Smooth muscle cell of the brain vasculature (primary cell): Measurements from ENCODE around the gene ATP5F1E.
"Not testable (repeated sequence)": the region's sequence is repeated elsewhere in the genome, so short reads cannot be mapped to it uniquely, and the experiment has no call there.

Source experiments
- DNase-seq: peaks from one replicate; pipeline ENCODE4 v3.0.0-alpha.2; 2012; ENCODE audit warnings: low read depth, low spot score

ATP5F1E gene

GRCh38 chr20:58990651-58991445 lies 41.3 kb downstream of the ATP5F1E start:
- no peak for DNase-seq

GRCh38 chr20:58989196-58989595 lies 42.9 kb downstream of the ATP5F1E start:
- no peak for DNase-seq

- DNase-seq = no peak
Observed at GRCh38 chr20:58988565-58988882, 43.6 kb downstream of the ATP5F1E start.

GRCh38 chr20:58987790-58988564 lies 44.2 kb downstream of the ATP5F1E start:
- no peak for DNase-seq

- no peak for DNase-seq
Observed at GRCh38 chr20:58986968-58987517, 45.1 kb downstream of the ATP5F1E start.

- DNase-seq = no peak
Observed at GRCh38 chr20:58986286-58986967, 45.7 kb downstream of the ATP5F1E start.

- no peak for DNase-seq
Observed at GRCh38 chr20:58985656-58986055, 46.5 kb downstream of the ATP5F1E start.

- no peak for DNase-seq
Observed at GRCh38 chr20:58984691-58985090, 47.4 kb downstream of the ATP5F1E start.

- not testable (repeated sequence) for DNase-seq
Observed at GRCh38 chr20:58983115-58983468, 49.0 kb downstream of the ATP5F1E start.

GRCh38 chr20:58982406-58983114 lies 49.6 kb downstream of the ATP5F1E start:
- no peak for DNase-seq

GRCh38 chr20:58981628-58982364 lies 50.3 kb downstream of the ATP5F1E start:
- DNase-seq = no peak

- peak; percentile 53 for DNase-seq
Observed at GRCh38 chr20:58980711-58981627, 51.2 kb downstream of the ATP5F1E start, which contains the start of gene NELFCD. Gene NELFCD, plus strand, starts transcription at chr20:58981256. Its CDS starts 54 bp downstream, at chr20:58981310.

GRCh38 chr20:58978351-58979190 lies 53.6 kb downstream of the ATP5F1E start:
- DNase-seq = no peak

GRCh38 chr20:58976061-58976730 lies 55.9 kb downstream of the ATP5F1E start:
- no peak for DNase-seq
